Neural crest cell (in vitro differentiated cells): Measurements from ENCODE around the gene WWP2. TPM values are rescaled to one million over a fixed set of nuclear protein-coding genes. Genes with fewer than 3 reads are reported as not detected.

Experiments used
- DNase-seq: peaks from one replicate; pipeline ENCODE4 v3.0.0; 2021; ENCODE audit warnings: low read depth, mixed read lengths, low spot score
- H3K27ac Mint-ChIP-seq: one replicate; pipeline ENCODE4 v1.8.0; 2021; ENCODE audit warnings: mild to moderate bottlenecking, mixed read lengths; ENCODE audit not compliant: unreplicated experiment
- H3K27me3 Mint-ChIP-seq: 2 replicates; pipeline ENCODE4 v1.8.0; 2021; ENCODE audit warnings: low read depth, mild to moderate bottlenecking, mixed read lengths
- H3K36me3 Mint-ChIP-seq: 2 replicates; pipeline ENCODE4 v1.8.0; 2021; ENCODE audit warnings: low read depth, mild to moderate bottlenecking, mixed read lengths
- H3K4me1 Mint-ChIP-seq: 2 replicates; pipeline ENCODE4 v1.8.0; 2021; ENCODE audit warnings: mixed read lengths
- H3K4me3 Mint-ChIP-seq: one replicate; pipeline ENCODE4 v1.8.0; 2021; ENCODE audit warnings: mild to moderate bottlenecking, mixed read lengths
- H3K9me3 Mint-ChIP-seq: 2 replicates; pipeline ENCODE4 v1.8.0; 2021; ENCODE audit warnings: mixed read lengths
- total RNA-seq: library from RNA; stranded (reverse); gene quantifications from 2 replicates; pipeline ENCODE4 v1.2.1, GENCODE V29; 2021
- TF ChIP-seq, protein P1 (sequence below): fragments of 200-600 bp; sonication (generic); conservative IDR thresholded peaks from 2 replicates; pipeline ENCODE4 v1.5.0; 2021; ENCODE audit warnings: antibody characterized with exemption, mild to moderate bottlenecking

WWP2 gene
- total RNA-seq, 1 donor from 2014 or later, result 48.7 TPM

DNA sequence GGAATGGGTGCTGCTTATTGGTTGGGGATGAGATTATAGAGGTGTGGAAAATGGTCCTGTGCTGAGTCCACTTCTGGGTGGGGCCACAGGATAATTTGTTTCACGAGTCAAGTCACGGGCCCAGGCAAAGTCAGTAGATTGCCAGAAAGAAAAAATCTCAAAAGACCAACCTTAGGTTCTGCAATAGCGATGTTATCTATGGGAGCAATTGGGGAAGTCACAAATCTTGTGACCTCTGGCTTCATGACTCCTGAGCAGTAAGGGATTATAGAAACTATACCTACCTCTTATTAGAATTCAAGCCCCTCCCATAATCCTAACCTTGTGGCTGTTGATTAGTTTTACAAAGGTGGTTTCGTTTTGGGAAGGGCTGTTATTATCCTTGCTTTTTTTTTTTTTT lies 31.4 kb downstream of the WWP2 start:
- Mint-ChIP-seq H3K4me1 (peaks cover 8% of the 10 kb centered on the region), H3K27me3 (no peaks in the 10 kb centered on the region), H3K9me3 (no peaks in the 10 kb centered on the region), H3K36me3 (peaks cover 2% of the 10 kb centered on the region), H3K27ac (no peak overlapping the region), H3K4me3 (no peak overlapping the region)
- TF ChIP-seq, protein P1, sequence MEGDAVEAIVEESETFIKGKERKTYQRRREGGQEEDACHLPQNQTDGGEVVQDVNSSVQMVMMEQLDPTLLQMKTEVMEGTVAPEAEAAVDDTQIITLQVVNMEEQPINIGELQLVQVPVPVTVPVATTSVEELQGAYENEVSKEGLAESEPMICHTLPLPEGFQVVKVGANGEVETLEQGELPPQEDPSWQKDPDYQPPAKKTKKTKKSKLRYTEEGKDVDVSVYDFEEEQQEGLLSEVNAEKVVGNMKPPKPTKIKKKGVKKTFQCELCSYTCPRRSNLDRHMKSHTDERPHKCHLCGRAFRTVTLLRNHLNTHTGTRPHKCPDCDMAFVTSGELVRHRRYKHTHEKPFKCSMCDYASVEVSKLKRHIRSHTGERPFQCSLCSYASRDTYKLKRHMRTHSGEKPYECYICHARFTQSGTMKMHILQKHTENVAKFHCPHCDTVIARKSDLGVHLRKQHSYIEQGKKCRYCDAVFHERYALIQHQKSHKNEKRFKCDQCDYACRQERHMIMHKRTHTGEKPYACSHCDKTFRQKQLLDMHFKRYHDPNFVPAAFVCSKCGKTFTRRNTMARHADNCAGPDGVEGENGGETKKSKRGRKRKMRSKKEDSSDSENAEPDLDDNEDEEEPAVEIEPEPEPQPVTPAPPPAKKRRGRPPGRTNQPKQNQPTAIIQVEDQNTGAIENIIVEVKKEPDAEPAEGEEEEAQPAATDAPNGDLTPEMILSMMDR, result no peak
- DNase-seq, result no peak

DNA sequence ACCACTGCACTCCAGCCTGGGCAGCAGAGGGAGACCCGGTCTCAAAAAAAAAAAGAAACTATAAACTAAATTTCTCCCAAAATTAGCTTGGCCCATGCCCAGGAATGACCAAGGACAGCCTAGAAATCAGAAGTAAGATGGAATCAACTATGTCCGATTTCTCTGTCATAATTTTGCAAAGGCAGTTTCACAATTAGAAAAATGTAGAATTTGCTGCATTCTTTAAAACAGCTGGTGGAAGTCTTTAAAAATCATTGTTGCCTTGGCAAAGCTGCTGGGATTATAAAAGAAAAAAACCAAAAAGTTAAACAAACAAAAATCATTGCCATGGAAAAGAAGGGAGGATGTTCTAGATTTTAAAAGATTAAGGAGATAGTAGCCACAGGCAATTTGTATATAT lies 32.4 kb downstream of the WWP2 start:
- no peak for DNase-seq
- no peaks in the 10 kb centered on the region for H3K27me3 Mint-ChIP-seq
- TF ChIP-seq, protein P1, result no peak
- H3K36me3 Mint-ChIP-seq, result no peaks in the 10 kb centered on the region
- no peaks in the 10 kb centered on the region for H3K9me3 Mint-ChIP-seq
- H3K4me3 Mint-ChIP-seq, result no peak overlapping the region
- H3K4me1 Mint-ChIP-seq, result peaks cover 18% of the 10 kb centered on the region
- H3K27ac Mint-ChIP-seq, result no peak overlapping the region

DNA sequence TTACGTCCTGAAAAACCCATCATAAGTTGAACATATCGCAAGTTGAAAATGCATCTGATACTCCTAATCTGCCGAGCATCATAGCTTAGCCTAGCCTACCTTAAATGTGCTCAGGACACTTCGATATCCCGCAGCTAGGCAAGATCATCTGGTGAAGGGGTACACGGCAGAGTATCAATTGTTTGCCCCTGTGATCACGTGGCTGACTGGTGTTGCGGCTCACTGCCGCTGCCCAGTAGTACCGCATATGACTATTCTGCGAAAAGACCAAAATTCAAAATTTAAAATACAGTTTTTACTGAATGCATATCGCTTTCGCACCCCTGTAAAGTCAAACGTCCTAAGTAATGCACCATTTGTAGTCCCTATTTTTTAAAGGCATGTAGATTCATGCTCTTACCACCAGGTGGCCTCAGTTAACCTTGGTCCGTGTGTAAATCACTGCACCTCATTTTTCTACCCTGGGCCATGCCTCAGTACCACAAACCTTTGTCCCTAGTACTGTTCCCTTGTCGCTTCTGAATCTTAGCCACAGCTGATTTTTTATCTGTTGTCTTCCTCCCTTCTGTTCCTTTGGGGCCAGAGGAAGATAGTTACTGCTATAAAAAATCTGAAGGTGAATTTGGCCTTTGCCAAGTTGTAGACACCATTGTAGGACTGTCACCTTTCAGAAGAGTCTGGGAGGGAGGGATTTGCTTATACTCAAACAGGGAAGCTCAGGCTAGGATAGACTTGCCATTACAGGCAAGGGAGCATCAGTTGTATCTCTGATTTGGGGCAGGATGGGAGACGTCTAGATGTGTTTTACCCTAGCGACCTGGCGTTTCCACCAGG lies 34.4 kb downstream of the WWP2 start:
- no peaks in the 10 kb centered on the region for H3K36me3 Mint-ChIP-seq
- H3K4me1 Mint-ChIP-seq, result peaks cover 26% of the 10 kb centered on the region
- H3K27ac Mint-ChIP-seq, result no peak overlapping the region
- no peak overlapping the region for H3K4me3 Mint-ChIP-seq
- TF ChIP-seq, protein P1, result peak; percentile 91
- H3K27me3 Mint-ChIP-seq, result no peaks in the 10 kb centered on the region
- no peaks in the 10 kb centered on the region for H3K9me3 Mint-ChIP-seq
- peak; percentile 40 for DNase-seq

DNA sequence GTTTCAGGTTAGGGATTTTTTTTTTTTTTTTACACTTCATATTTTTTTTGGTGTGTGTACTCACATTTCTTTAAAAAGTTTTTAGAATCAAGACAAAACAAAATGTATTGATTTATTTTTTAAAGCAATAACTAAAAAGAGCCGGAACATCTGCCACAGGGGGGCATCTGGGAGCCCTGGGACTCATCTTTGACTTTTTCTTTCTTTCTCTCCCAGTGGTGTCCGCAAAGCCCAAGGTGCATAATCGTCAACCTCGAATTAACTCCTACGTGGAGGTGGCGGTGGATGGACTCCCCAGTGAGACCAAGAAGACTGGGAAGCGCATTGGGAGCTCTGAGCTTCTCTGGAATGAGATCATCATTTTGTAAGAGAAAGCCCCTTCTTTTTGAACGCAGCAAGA lies 36.3 kb downstream of the WWP2 start:
- no peak for DNase-seq
- TF ChIP-seq, protein P1, result peak; percentile 46
- Mint-ChIP-seq H3K4me3 (no peak overlapping the region), H3K27ac (no peak overlapping the region), H3K9me3 (no peaks in the 10 kb centered on the region), H3K27me3 (no peaks in the 10 kb centered on the region), H3K4me1 (peaks cover 26% of the 10 kb centered on the region), H3K36me3 (no peaks in the 10 kb centered on the region)

DNA sequence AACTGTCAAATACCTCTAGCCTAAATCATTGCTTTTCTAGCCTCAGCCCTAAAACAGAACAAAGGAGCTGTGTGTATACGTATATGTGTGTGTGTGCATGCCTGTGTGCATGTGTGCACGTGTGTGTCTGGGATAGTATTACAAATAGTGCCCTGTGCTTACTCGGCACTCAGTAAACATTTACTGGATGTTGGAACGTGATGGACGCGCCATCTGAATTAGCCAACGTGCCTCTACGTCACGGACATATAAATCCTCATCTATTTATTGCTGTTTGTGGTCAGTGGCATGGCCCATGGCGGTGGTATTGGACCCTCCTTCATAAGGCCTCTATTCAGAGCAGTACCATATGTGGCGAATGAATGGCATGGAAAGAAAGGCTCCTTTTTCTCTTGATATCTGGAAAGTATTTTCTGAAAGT lies 37.5 kb downstream of the WWP2 start:
- DNase-seq, result no peak
- TF ChIP-seq, protein P1, result no peak
- Mint-ChIP-seq H3K4me3 (peak overlapping the region; percentile 23), H3K4me1 (peaks cover 26% of the 10 kb centered on the region), H3K9me3 (no peaks in the 10 kb centered on the region), H3K27me3 (no peaks in the 10 kb centered on the region), H3K27ac (peak overlapping the region; percentile 36), H3K36me3 (no peaks in the 10 kb centered on the region)
